ENCODE results near the gene TTLL5.

TTLL5 gene

DNA sequence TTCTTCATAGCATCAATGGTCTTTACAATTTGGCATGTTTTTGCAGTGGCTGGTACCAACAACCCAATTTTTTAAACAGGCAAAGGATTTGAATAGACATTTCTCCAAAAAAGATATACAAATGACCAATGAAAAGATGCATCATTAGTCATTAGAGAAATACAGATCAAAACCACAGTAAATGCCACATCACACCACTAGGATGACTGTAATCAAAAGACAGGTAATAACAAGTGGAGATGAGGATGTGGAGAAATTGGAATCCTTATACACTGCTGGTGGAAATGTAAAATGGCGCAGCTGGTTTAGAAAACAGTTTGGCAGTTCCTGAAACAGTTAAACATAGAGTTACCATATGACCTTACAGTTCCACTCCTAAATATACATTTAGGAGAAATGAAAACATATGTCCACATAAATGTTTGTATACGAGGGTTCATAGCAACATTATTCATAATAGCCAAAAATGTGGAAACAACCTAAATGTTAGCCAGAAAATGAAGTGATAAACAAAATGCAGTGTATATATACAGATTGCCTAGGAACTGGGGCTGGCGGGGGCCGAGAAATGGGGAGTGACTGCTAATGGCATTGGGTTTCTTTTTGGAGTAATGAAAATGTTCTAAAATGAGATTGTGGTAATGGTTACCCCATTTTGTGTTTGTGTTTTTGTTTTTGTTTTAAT, 265.5 kb downstream of the TTLL5 start:
- no peak for DNase-seq

DNA sequence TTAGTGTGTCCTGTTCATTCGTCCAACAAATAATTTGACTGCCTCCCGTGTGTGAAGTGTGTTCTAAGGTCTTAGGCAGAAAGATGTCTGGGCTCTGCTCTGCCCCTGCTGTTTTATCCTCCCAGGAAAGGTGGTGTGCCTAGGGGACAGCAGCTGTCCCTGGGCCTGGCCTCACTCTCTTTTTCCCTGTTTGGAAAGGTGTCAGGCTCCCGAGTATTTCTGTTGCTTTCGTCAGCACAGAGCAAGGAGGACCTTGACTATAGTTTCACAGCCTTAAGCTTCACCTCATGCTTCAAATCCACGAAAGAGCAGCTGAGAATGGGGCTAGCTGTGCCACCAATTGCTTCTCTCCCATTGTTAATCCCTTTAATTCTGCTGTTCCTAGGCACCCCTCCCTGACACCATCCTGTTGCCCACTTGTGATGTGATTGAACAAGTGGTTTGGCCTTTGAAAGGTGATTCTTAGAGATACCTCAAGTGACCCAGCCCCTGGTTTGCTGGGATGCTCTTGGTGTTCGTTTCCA, 266.6 kb downstream of the TTLL5 start:
- no peak for DNase-seq

DNA sequence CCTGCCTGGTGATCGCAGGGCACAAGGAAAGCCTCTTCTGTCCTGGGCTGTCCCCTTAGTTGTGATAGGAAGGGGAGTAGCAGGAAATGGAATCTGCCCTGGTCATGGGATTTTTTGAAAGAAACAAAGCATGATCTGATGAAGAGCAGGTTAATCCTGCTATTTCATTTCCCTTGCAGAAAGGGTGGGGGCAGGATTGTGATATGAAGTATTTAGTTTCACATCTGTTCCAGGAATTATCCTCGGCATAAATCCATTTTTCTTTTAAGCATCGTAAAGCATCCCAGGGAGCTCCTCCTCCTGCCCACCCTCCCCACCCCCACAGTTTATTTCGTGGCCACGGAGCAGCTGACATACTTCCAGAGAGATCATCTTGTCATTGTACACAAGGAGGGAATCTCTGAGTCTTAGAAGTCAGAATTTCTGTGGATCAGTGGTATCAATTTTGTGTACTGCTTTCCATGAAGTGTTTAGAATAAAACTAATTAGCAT, 267.7 kb downstream of the TTLL5 start:
- DNase-seq, result no peak

DNA sequence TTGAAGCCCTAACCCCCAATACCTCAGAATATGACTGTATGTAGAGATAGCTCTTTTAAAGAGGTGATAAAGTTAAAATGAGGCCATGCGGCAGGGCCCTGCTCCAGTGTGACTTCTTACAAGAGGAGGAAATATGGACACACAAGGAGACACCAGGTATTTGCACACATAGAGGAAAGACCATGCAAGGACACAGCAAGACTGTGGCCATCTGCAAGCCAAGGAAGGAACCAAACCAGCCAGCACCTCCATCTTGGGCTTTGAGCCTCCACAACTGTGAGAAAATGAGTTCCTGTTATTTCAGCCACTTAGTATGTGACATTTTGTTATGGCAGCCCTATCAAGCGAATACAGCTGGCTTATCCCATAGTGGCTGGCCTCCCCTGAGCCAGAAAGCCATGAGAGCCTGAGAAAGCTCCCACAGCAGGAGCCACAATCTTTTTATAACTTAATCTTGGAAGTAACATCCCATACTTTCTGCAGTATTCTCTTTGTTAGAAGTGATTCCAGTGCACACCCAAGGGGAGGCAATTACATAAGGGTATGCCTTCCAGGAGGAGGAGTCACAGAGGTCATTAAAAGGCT, 272.8 kb downstream of the TTLL5 start:
- no peak for DNase-seq

DNA sequence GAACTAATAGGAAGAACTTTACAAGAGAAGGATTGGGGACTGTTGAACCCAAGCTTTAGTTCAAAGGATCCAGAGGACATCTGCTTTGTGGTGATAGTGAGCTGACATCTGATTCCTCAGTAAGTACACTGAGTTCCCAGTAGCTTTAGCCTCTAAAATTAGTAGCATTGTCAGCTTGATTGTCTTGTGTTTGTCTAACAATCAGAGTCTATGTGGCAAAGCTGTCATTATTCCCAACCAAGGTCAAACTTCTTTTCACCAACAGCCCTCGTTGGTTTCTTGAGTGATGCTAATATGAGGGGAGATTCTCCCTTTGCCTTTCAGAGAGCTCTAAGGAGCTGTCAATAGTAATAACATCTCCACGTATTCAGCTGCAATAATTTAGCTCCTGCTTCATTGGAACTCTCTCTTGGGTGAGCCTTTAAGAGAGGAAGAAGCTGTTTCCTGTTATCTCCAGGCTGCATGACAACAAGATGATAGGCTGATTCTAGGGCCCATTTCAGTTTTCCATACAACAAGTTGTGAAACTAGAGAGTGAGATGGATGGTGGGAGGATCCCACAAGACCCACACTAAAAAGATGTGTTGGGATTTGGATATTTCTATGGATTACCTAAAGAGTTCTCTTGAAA, 274.1 kb downstream of the TTLL5 start:
- peak; percentile 61 for DNase-seq

DNA sequence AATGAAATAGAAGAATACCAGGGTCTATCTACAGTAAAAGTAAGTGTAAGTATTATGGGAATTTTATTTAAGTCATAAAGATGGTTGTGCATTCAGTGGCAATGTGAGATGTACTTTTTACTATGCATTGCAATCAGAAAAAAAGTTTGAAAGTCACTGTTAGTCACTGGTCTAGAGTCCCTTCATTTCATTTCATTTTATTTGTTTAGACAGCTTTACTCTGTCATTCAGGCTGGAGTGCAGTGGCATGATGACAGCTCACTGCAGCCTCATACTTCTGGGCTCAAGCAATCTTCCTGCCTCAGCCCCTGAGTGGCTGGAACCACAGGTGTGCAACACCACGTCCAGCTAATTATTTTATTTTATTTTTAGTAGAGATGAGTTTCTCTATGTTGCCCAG, 278.2 kb downstream of the TTLL5 start:
- DNase-seq, result no peak

DNA sequence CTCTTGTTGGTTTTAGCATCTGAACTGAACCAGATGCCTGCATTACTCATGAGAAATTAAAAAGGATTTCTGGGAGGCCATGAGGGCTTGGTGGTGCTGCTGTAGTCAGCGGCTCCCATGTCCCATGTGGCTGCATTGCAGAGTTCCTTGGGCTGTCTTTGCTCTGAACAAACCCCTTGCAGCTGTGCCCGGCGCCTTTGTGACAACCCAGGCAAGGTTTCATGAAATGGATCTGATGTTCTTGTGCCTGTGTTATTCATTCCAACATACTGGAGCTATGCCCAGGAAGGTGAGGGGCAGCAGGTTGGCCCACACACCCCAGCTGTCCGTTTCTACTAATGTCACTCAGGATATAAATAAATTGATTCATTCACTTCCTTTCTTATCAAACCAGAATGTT, 280.0 kb downstream of the TTLL5 start:
- no peak for DNase-seq

DNA sequence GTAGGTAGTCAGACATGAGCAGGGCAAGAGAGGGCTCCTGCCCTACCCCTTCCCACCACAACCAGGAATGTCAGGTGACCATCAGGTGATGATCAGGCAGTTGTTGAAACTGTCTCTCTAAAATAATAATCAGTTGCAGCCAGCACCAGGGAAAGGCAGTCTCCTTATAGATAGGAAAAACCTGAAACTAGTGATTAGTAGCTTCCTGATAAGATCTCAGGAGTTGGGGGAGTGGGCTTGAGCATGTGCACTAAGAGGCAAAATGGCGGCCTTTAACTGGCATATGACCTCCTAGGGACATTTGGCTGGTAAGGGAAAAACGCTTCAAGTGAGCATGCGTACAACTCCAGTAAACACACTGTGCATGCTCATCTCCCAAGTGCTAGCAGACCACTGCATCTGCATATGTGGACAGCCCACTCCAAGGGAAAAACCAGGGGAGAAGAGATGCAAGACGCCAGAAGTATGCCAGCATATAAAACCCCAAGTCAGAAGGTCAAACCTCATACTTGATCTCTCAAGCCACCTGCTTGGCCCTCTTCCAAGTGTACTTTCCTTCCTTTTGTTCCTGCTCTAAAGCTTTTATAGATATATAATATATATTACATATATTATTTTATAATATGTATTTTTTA, 283.7 kb downstream of the TTLL5 start:
- no peak for DNase-seq

DNA sequence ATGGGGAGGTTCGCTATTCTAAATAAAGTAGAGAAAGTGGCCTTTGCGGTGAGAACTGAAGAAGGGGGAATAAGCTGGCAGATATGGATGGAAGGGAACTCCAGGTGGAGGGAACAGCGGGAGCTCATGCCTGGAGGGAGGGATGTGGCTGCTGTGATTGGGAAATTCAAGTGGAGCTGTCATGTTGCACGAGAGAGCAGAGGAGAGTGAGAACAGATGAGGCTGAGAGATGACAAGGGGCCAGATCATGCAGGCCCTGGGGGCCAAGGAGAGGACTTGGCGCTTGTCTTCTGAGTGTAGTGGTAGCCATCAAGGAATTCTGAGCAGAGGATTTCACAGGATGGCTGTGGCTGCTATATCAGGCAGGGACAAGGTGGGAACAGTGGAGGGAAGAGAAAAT, 285.7 kb downstream of the TTLL5 start:
- DNase-seq, result no peak

DNA sequence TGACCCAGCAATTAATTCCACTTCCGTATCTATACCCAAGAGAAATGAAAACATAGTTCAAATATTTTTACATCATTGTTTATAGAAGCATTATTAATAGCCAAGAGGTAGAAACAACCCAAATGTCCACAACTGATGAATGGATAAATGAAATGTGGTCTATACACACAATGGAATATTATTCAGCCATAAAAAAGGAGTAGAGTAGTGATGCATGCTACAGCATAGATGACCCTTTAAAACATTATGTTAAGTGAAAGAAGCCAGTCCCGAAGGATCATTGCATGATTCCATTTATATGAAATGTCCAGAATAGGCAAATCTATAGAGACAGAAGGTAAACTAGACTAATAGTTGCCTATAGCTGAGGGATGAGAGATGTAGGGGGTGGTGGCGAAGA, 291.4 kb downstream of the TTLL5 start:
- DNase-seq, result no peak

DNA sequence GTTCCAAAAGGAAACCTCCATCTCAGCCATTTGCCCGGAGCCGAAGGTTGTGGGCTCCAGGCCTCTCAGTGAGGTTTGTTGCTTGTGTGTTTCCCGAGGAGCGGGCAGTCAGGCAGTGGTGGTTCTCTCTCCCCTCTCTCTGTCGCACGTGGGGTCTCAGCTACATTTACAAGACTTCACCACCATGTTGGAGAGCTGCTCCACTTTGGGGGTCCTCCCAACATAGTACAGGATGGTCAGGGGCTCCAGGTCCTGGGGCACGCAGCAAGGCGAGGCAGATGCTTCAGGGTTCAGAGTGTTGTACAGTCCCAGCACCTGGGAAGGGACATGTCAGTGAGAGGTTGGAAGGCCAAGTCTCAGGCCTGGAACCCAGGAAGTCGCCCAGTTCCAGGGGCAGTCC, 298.0 kb downstream of the TTLL5 start:
- DNase-seq, result no peak

DNA sequence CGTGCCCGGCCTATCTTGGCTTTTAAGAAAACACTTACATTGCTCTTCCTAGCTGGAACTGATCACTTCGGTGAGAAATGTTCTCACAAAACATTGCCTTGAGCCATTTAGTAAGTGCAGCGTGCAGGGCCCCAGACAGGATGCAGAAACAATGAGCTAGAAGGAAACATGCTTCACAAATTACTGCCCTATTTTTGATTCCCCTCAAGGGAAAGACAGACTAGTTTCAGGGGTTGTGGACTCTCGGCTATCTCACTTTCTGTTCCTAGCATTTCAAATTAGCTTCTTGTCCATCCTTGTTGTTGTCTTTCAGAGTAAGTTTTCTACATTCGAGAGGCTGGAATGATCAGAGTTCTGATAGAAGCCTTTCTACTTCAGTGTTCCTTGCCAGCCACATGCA, 299.2 kb downstream of the TTLL5 start:
- DNase-seq, result no peak

DNA sequence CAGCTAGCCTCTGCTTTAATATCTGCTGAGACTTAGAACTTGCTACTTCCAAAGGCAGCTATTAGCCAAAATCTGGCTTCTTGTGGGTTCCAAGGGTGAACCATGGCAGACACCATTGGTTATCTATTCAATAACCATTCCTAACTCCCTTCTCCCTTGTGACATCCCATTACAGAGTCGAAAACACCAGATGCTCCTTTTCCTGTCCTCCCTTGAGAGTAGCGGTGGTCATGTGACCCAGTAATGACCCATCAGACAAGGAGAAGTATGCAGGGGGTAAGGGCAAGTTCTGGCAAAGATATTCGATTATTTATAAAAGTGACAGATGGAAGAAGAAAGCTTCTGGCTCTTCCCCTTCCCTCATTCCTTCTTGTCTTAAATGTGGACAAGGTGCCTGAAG, 300.6 kb downstream of the TTLL5 start:
- no peak for DNase-seq

DNA sequence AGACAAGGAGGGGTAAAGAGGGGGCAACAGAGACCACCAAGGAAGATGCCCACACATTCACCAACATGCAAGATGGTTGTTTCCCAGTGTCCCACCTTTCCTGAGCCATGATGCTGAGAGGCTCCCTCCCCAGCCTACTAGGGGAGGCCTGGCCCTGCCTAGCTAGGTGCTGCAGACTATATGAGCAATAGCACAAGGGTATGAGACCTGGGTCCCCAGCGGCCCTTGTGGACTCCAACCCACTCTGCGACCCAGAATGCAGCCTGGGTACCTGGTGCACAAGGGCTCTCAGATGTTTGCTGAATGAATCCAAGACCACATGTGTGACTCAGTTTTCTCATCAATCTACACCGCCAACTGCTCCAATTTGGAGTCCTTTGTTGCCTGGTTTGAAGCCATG, 306.8 kb downstream of the TTLL5 start:
- no peak for DNase-seq

DNA sequence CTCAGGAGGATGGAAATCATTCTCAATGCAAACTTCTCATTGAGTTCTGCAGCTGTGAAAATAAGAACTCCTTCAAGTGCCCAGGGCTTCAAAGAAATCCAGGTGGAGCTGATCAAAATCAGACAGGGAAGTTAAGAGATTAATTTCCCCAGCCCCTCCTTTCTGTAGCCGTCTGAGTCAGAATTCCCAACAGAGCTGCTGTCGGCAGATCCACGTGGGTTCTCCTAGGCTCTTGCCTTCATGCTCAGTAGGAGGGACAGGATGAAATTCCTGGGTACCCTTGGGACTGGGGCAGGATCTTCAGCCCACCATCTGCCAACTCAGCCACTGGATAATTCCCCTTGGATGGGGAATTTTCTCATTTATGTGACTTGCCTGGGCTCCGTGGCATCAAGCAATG, 307.4 kb downstream of the TTLL5 start:
- no peak for DNase-seq

DNA sequence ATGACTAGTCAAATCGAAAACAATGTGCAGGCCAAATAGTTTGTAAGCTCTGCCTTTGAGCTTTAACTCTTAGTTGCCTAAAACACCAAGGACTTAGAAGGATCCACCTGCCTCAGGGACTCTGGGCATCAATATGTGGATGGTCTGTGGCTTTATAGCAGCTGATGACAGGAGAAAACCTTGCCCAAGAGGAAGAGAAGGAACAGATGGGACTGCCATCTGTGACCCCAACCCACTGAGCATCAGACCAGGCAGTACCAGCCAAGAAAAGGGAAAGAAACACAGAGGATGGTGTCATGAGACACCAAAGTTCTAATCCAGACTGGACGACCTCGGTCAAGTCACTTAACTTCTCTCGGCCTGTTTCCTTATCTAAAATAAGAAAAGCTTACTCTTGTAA, 308.1 kb downstream of the TTLL5 start:
- no peak for DNase-seq

DNA sequence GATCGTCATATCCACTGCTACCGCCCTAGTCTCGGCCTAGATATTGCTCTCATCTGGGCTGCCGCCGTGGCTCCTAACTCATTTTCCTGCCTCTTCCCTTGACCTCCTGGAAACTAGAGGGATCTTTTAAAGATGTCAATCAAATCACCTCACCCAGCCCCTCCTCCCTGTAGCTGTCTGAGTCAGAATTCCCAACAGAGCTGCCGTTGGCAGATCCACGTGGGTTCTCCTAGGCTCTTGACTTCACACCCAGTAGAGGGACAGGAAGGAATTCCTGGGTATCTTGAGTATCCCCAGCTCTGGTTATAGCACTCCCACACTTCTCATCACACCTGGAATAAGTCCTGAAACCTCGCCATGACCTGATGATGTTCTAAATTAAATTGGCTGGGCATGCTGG, 308.8 kb downstream of the TTLL5 start:
- no peak for DNase-seq

DNA sequence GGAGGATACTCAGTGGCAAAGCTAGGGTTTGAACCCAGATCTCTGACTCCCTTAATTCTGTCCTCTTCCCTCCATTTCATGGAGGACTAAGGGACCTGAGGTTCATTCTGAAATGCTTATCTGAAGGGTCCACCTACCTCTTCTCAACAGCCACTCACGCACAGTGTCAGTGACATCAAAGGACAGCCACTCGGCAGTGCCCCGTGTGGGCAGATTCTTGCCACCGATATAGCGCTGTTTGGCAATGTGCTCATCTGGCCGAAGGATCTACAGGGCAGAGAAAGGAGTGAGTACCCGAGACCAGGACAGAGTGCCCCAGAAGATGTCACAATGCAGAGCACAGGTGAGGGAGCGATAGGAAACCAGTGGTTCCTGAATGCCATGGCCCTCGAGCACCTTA, 309.9 kb downstream of the TTLL5 start:
- DNase-seq, result no peak

DNA sequence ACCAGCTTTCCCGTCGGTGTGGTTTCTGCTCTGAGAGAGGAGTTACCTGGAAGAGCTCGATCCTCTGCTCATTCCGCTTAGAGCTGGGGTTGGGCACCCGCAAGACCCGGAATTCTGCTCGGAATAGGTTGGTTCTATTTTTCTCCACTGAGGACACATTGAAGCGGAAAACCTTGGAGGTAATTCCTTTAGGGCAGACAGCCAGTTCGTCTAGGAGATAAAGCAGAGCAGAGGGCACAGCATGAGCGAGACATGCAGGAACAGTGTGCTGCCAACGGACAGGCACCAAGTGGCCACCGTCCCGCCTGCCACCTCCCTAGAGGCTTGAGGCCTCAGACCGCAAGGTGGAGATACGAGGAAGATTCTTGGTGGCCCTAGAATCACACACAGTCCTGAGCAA, 310.5 kb downstream of the TTLL5 start:
- DNase-seq, result no peak

DNA sequence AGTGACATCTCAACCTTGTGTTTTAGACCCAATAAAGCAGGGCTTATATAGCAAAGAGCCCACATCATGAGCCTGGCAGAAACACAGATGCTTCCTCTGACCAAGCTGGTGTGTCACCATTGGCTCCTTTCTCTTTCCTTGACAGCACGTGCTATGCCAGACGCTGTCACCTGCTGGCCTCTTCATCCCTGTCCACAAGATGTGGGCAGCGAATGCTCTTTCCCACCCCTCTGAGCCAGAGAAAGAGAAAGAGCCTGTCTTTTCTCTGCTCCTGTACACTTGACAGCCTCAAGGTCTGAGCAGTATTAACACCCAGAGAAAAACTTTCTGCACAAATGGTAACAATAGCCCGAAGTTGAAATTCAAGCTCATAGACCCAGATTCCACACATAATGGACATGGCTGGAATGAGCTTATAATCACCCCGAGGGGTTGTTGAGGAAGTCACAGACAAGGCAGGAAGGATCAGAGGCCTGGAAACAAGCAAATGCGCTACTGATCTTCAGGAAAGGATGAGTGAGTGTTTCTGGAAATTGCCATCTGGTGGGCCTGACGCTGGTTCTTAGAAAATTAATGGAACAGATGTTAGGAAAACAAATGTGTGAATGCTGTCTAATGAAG, 311.9 kb downstream of the TTLL5 start:
- no peak for DNase-seq

DNA sequence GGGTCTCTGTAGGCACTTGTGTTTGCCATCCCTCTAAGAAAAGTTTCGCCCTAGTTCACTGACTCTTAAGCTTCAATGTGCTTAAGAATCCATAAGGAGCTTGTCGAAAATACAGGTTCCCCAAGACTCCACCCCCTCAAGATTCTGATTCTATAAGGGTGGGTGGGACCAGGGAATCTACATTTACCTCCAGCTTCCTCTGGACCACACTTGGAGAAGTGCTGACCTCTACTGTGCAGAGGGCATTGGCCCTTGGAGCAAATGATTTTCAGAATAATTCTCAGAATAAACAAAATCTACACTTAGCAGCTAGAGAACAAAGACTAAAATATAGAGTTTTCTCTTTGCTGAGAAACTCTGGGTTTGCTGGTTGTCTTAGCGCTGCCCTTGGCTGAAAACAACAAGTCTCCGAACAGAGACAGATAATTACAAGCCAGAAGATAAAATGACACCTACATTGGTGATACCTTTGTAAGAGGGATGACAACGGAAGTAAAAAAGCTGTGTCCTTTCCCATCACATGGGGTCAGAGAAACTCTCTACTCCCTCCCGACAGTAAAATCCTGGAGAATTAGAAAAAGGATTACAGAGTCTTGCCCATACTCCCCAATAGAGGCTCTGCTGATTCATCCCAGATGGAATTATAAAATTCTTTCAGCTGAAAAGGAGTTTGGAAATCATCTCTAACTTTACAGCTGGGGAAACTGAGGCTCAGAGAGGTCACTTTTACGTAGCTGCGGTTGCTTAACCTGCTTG, 316.0 kb downstream of the TTLL5 start:
- no peak for DNase-seq

DNA sequence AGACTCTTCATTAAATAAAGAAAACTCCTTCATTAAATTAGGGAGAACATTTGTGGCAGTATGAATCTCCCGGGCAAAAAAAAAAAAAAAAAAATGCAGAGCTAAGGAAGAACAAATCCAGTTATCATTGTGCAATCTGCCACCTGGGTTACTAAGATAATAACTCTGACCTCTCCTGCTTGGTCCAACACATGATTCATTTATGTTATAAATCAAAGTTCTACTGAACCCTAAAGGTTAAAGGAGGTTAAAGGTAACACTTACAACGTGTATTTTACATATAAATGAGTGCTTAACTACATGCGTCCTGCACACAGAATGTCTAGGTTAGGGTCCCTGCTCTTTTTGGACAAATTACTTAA, 316.5 kb downstream of the TTLL5 start:
- no peak for DNase-seq

DNA sequence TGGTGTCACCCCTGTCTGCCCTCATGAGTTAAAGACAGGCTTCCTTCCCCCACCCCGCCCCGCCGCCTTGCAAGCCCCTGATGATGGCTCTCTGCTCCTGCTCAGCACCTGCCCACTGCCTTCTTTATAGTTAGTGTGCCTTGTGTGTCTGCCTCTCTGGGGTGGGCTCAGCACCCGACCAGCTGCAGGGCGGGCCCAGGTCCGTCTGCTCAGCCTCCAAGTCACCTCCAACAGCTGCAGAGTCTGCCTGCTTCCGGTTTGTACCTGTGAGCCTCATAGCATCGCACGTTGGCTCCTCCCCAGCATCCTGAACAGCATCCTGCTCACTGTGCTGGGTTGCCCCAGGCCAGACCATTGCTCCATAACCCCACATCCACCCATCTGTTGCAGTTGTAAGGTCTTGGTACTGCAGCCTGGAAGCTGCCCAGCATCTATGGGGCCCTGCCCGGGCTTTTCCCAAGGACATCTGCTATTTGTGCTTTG, 317.2 kb downstream of the TTLL5 start:
- DNase-seq, result no peak

Data from NCI-H1436 (cell line).